Esophagus muscularis mucosa (tissue), 4 donors: ENCODE results near the gene FRMD1. TPM values are rescaled to one million over a fixed set of nuclear protein-coding genes. Genes with fewer than 3 reads are reported as not detected.

ENCODE experiments used
- DNase-seq: peaks from one replicate; pipeline ENCODE4 v3.0.0-alpha.2; 2017; ENCODE audit errors: extremely low spot score
- H3K27ac ChIP-seq, 4 donors: fragments of 200-600 bp; sonication (generic); replicated peaks in 1 of 4; 1 replicate in 3 of 4; 2 replicates in 1 of 4; pipeline ENCODE4 v1.5.1; 2016 to 2019; ENCODE audit warnings: mild to moderate bottlenecking in 1 of 4
- H3K27me3 ChIP-seq, 4 donors: fragments of 200-600 bp; sonication (generic); one replicate each; pipeline versions ENCODE4 v1.5.1 to v1.6.0; 2016 to 2019
- H3K36me3 ChIP-seq, 4 donors: fragments of 200-600 bp; sonication (generic); one replicate each; pipeline ENCODE4 v1.5.1; 2016 to 2019
- H3K4me1 ChIP-seq, 4 donors: fragments of 200-600 bp; sonication (generic); one replicate each; pipeline ENCODE4 v1.5.1; 2016 to 2019
- H3K4me3 ChIP-seq, 4 donors: fragments of 200-600 bp; sonication (generic); 1 replicate in 2 of 4; 2 replicates in 2 of 4; pipeline ENCODE4 v1.5.1; 2016 to 2019; ENCODE audit warnings: mild to moderate bottlenecking in 4 of 4, moderate library complexity in 1 of 4
- H3K9me3 ChIP-seq, 4 donors: fragments of 200-600 bp; sonication (generic); 1 replicate in 3 of 4; 2 replicates in 1 of 4; pipeline ENCODE4 v1.5.1; 2016 to 2019
- CTCF ChIP-seq, 3 experiments: fragments of 200-600 bp in 2 of 3; fragments of 450-650 bp in 1 of 3; sonication (generic) in 2 of 3; IDR thresholded peaks; one replicate each; pipeline ENCODE4 v1.5.1; 2017 to 2019; ENCODE audit warnings: antibody characterized with exemption in 3 of 3, mild to moderate bottlenecking in 2 of 3, moderate library complexity in 1 of 3
- EP300 ChIP-seq: sonication (generic); formaldehyde crosslinking; IDR thresholded peaks from one replicate; pipeline ENCODE4 v1.6.1; 2017; ENCODE audit warnings: antibody characterized with exemption
- POLR2A ChIP-seq: fragments of 450-650 bp; IDR thresholded peaks from one replicate; pipeline ENCODE4 v1.6.1; 2017; ENCODE audit warnings: antibody characterized with exemption, moderate library complexity, mild to moderate bottlenecking, low read depth
- POLR2AphosphoS5 ChIP-seq, 2 donors: sonication (generic); formaldehyde crosslinking; IDR thresholded peaks; one replicate each; pipeline ENCODE4 v1.6.1; 2017; ENCODE audit warnings: antibody characterized with exemption in 2 of 2
- WGBS: methylation state at CpG from one replicate; pipeline ENCODE4 v1.1.5; 2018; 5-methylcytosine and 5-hydroxymethylcytosine counted together
- intact Hi-C: fragments of 100-400 bp; cut with DNase I; formaldehyde crosslinking; loops from one replicate; pipeline ENCODE4 v1.15.1; 2023
- total RNA-seq, 4 donors: library from RNA; depleted of rRNA; stranded (reverse); fragments of >200 nt; gene quantifications; one replicate each; pipeline versions ENCODE4 v1.1.0 to v1.2.1, GENCODE V29; 2016

FRMD1 gene
- total RNA-seq, 4 donors from 2014 or later = 0.17 TPM; not detected in 3

GRCh38 chr6:168005796-168006195, 73.2 kb downstream of the FRMD1 start:
- Histone ChIP-seq H3K4me3 (no peak overlapping the region), H3K27ac (no peak overlapping the region), H3K4me1 (peaks cover 0 to 8% (median 0%) of the 10 kb centered on the region in 4 donors), H3K36me3 (no peaks in the 10 kb centered on the region), H3K9me3 (peaks cover 0 to 9% (median 7%) of the 10 kb centered on the region in 4 donors), H3K27me3 (peaks cover 0 to 6% (median 0%) of the 10 kb centered on the region in 4 donors)
- DNase-seq = peak; percentile 81
- 93% methylated on average over 6 of the region's 6 CpGs for WGBS
- TF ChIP-seq CTCF (IDR thresholded peaks at IDR 0.05) = no peak
- TF ChIP-seq POLR2AphosphoS5 (IDR thresholded peaks at IDR 0.05) = no peak
- TF ChIP-seq EP300 = no peak
- no peak for TF ChIP-seq POLR2A
- intact Hi-C loops = no loop called here

GRCh38 chr6:168004945-168005344, 74.1 kb downstream of the FRMD1 start:
- Histone ChIP-seq H3K4me3 (no peak overlapping the region), H3K27me3 (peaks cover 0 to 15% (median 0%) of the 10 kb centered on the region in 4 donors), H3K36me3 (no peaks in the 10 kb centered on the region), H3K27ac (no peak overlapping the region), H3K4me1 (peaks cover 0 to 8% (median 0%) of the 10 kb centered on the region in 4 donors), H3K9me3 (peaks cover 0 to 3% (median 0%) of the 10 kb centered on the region in 4 donors)
- TF ChIP-seq POLR2A (no peak), EP300 (no peak), POLR2AphosphoS5 (IDR thresholded peaks at IDR 0.05) (no peak), CTCF (IDR thresholded peaks at IDR 0.05) (no peak)
- intact Hi-C loops = no loop called here
- peak; percentile 86 for DNase-seq
- WGBS = 93% methylated on average over 11 of the region's 11 CpGs

- Histone ChIP-seq H3K36me3 (no peaks in the 10 kb centered on the region), H3K4me1 (peaks cover 0 to 8% (median 0%) of the 10 kb centered on the region in 4 donors), H3K4me3 (no peak overlapping the region), H3K27ac (no peak overlapping the region), H3K9me3 (no peaks in the 10 kb centered on the region), H3K27me3 (peaks cover 0 to 23% (median 0%) of the 10 kb centered on the region in 4 donors)
- intact Hi-C loops = no loop called here
- peak; percentile 50 for DNase-seq
- TF ChIP-seq POLR2AphosphoS5 (IDR thresholded peaks at IDR 0.05) (no peak), POLR2A (no peak), EP300 (no peak), CTCF (IDR thresholded peaks at IDR 0.05) (no peak)
- whole genome bisulfite sequencing = 70% methylated on average over 7 of the region's 7 CpGs
These were observed 75.0 kb downstream of the FRMD1 start for GRCh38 chr6:168004023-168004422.

Other genes with a start within 250 kb of the FRMD1 start
- gene KIF25, start 81.5 kb downstream of the FRMD1 start, total RNA-seq = under 1 TPM in 1 of 4 donors, not detected in 3; 0.17 TPM
- gene DACT2, start 240.6 kb upstream of the FRMD1 start, total RNA-seq = 1 to 10 TPM in 3 of 4 donors, under 1 TPM in 1; 0.83 to 2.5 (median 1.3) TPM